ENCODE measurements around the gene TAC4.
A peak's percentile ranks its signal among the peaks of the same experiment; 100 is the strongest.

TAC4 gene

DNA sequence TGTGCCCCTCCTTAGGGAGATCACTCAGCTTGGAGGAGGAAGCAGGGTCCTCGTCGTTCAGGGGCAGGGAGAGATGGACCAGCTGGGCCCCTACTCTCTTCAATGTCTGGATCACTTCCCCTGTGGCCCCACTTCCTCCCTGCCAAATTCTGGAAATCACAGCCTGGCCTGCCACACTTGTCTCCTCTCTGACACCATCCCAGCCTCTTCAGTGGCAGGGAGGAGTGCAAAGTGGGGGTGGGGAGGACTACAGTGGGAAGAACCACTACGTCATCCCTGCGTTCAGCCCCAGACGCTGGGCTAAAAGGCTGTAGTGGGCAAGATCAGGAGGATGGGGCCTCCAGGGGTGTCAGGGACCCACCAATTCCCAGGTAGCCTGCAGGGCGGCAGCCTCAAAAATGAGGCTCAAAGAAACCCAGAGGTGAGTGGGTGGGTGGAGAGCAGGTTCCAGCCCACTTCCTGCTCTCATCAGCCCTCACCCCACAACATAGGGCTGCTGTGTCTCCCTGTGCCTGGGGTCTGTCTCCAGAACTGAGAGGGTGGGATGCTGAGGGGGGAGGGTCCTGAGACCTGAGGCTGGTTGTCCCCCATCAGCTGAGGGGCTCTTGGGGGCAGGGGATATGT is 25.0 kb upstream of the TAC4 start:
- DNase-seq: peak in 1 of 2 experiments; percentile 11

DNA sequence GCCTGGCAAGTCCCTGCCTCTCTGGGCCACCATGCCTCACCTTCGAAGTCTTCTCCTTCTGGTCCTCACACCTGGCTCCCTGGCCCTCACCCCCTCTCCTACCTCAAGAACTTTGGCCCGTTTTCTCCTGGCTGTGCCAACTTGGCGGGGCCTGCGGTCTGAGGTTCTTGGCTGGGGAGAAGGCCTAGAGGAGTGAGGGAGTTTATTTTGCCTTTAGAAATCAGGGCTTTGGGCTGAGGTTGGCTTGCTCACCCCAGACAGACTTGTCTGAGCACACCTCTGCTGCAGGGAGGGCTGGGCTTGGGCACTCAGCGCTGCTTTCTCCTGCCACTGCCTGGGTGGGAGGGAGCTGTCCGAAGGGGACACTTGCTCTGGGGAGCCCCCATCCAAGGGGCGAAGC is 23.3 kb upstream of the TAC4 start:
- DNase-seq: no peak

DNA sequence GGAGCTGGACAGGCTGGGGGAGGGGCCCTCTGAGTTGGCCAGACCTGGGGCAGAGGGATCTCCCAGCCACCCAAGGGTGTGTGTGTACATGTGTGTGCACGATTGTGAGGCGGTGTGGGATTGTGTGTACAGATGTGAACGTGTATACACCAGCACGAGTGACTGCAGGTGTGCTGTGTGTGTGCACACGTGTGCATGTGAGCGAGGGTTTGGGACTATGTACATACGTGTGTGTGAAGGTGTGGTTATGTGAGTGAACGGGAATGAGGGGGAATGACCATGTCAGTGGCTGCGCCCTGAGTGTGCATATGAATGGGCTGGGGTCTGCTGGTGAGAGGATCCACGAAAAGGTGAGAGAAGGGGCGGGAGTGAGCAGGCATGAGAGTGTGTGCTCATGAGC is 22.4 kb upstream of the TAC4 start:
- DNase-seq: no peak

DNA sequence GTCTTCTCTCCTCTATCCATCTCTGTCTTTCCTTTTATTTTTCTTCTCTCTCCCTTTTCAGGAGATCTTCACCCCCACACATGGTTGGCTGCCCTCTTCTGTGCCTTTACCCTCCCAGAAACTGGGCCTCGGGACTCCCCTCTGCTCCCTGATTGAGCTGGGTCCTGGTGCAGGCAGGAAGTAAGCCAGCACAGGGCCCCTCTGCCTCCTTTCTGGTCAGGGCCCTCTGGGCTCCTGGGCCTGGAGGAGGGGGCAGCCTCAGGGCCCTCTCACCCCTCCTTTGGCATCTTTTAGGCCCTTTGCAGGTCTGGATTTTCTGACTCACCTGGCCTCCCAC is 21.1 kb upstream of the TAC4 start:
- no peak for DNase-seq

DNA sequence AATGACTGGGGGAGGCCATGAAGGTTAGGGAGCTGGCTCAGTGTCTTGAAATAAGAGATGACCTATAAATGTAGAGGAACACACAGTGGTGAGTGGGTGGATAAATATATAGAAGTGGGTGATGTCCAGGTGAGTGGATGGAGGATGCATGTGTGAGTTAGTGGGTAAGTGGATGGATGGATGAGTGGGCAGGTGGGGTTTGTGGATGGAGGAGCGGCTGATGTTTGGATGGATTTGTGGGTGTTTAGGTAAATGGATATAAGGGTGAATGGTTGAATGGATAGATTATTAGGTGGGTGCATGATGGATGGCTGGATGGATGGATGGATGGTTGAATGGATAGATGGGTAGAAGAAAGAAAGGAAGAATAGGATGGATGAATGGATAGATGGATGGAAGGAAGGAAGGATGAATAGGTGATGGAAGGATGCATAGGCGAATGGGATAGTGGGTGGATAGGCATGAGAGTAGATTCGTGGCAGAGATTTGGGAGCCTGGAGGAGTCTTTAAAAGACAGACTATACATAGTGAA is 19.1 kb upstream of the TAC4 start:
- no peak for DNase-seq

DNA sequence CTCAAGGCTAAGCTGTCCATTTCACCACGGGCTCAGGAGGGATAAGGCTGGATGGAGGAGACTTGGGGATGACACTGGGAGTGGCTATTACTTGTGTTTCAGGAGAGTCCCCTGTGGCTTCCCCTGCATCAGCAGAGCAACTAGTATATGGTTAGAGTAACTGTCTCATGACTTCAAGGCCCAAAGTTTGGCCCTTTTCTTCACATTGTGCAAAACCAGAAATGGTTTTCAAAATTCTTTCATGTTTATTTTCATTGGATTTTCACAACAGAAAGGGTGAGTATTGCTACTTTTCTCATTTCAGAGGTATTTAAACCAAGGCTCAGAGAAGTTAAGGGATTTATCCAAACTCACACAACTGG is 18.1 kb upstream of the TAC4 start:
- no peak for DNase-seq

DNA sequence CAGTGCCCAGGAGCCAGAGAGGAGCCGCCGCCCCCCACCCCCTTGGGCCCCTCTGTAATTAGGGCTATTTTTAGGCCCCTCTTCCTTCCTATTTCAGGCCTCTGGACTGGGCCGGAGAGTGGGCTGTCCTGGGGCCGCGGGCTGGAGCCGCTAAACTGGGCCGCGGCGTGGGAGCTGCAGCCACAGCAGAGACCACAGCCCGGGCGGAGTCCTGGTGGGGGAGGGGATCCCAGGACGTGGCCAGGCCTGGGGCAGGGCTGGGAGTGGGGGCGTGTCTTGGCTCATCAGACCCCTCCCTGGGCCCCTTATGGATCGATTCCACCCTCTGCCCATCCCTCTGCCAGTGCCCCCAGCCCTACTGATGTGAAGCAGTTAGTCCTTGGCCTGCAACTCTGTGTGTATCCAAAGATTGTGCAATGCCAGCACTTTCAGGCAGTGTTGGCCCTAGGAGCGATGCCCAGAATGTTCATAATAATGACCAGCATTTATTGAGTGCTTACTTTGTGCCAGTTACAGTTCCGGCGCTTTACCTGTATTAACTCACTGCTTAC is 15.0 kb upstream of the TAC4 start:
- DNase-seq: no peak

DNA sequence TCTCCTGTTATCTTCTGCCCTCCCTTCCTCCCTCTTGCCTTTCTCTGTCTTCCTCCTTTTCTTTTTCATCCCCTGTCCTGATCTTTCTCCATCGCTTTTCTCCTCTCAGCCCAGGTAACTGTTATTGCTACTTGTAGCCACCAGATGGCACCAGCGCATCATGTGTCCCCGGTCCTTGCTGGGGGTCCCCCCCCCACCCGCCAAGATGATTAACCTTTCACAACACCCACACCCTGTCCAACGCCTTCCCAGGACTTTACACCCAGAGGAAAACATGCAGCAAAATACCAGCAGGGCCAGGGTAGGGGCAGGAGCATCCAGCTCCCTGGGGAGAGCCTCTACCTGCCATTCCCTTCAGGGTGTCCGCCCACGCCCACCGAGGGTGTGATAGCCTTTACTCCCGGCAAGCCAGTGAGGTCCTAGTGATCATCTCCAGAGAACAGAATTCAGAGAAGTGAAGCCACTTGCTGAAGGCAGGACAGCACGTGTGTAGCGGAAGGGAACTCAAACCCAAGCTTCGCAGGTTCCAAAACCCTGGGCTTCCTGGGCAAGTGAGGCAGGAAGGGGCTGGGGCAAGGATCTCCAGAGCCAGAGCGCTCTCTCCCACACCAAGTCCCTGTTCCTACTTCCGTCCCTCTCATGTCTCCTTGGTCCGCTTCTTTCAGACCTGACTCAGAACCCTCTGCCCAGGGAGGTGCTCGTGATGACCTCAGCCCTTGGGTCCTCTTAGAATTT is 13.4 kb upstream of the TAC4 start:
- peak; percentile 54 to 56 for DNase-seq

DNA sequence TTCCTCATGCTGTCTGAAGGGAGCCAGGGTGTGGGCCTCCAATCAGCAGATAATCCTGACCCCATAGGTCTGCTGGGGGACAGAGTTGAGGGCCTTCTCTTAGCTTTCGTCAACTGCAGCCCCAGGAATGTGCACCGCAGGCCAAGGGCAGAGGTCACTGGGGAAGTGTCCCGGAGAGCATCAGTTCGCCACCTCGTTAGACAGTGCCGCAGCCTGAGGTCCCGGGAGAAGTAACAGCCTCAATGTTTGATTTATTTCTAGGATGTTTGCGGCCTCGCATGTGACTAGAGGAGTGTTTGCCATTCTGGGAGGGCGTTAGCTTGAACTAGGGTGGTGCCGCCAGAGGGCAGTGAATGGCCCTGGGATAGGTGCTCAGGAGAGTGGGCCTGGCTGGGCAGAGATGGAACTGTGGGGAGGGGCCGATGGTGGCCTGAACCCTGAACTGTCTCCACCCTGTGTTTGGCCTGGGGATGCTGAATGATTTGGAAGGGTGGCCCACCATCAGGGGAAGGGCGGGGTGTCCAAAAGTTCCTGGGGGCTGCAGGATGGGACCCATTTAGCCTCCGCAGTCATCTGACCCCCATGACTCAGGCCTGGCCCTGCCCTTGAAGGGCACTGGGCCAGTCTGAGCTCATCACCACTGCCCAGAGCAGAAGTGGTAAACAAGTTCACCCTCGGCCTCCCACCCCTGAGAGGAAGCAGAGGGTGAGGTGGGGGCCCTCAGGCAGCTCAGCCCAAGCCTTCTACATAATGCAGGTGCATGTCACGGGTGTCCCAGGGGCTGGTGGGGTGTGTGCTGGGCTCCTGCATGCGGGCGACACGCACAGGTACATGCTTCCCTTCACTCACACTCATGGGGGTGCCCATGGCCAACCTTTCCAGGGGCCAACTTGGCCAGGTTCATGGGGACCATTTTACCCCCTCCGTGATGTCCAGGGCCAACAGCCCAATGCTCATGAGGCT is 12.4 kb upstream of the TAC4 start:
- no peak for DNase-seq

DNA sequence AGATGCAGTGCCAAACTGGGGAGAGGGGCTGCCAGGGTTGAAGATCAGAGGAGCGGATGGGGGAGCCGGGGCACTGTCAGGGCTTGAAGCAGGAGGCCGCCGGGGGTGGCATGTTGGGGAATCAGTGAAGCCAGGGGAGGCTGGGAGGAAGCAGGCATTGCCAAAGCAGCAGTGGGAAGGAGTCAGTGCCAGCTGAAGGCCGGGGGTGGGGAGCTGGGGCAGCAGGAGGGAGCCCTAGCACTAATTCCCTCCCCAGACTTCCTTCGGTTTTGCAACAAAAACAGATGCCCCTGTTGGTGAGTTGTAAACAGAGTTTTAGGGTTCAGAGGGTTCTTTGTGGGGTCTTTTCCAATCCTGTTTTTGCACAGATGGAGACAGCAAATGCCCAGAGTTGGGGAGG is 10.9 kb upstream of the TAC4 start:
- DNase-seq: no peak

DNA sequence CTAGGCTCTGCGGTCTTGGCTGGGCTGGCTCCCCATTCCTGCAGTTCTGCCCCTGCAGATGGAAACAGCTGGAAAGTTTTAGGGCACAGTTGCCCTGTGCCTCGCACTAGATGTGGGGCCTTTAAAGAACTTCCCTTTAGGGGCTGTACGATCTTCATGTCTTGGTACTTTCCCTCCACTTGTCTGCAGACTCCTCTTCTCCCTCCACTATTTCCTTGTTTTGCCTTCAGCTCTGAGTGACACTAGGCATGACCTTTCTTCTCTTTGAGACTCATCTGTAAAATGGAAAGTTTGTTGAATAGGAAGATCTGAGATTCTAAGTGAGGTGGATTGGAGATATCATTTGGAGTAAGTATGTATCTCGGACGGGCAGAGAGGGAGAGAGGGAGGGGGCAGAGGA is 6.3 kb upstream of the TAC4 start:
- no peak for DNase-seq

DNA sequence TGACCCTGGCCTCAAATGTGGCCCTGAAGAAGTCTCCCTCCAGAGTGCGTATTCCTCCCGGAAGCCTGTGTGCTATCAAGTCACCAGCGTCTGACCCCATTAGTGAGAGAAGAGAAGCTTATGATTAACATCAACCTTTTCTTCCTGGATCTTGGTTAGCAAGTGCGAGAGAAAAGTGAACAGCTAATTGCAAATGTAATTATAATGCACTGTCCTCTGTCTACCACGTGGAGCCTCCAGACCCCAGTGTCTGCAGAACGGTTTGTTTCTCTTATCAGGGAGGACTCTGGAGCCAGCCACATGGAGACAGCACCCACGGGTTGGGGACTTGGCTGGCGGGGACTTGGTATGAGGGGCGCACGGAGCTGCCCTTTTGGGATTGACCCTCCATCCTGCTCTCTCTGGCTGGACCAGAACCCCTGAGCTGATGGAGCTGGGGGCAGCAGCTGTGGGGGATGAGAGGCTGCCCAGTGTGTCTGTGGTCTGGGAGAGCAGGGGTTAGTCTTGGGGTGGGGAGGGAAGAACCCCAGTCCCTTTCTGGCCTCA is 5.7 kb upstream of the TAC4 start:
- DNase-seq: no peak

DNA sequence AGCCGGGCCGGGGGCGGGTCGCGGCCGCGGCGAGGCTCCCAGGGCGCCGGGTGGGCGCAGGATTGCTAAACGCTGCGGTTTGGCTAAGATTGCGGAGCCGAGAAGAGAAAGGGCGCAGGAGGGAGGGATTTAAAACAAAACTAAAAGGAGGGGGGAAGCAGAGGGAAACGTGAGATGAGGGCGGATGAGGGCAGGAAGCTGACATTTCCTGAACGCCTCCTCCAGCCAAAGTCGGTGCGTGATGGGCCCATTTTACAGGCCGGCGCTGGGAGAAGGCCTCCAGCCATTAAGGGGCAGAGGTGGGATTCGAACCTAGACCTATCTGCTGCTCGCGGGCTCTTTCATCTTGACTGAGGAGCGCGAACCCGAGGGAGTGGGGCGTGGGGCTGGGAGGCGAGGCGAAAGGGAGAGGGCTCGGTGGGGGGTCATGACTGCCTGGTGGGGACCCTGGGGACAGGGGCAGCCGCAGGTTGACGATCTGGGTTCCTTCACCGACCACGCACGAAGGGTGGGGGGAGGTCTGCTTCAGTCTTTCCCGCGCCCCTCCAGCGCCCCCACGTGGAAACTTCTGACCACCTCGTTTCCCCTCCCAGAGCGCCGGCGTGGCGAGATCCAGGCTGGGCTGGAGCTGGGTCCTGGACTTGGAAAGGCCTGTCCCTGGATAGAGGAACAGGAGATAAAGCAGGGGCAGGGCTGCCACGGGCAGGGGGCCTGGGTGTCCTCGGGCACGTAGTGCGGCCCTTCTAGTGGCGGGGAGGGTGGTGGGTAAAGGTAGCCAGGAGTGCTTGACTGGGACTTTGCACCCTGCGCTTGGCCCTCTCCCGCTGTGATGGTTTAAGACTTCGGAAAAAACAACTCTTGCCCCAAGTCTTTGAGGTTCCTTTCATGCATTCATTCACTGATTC is 3.8 kb upstream of the TAC4 start:
- DNase-seq: peak; percentile 56 to 73

DNA sequence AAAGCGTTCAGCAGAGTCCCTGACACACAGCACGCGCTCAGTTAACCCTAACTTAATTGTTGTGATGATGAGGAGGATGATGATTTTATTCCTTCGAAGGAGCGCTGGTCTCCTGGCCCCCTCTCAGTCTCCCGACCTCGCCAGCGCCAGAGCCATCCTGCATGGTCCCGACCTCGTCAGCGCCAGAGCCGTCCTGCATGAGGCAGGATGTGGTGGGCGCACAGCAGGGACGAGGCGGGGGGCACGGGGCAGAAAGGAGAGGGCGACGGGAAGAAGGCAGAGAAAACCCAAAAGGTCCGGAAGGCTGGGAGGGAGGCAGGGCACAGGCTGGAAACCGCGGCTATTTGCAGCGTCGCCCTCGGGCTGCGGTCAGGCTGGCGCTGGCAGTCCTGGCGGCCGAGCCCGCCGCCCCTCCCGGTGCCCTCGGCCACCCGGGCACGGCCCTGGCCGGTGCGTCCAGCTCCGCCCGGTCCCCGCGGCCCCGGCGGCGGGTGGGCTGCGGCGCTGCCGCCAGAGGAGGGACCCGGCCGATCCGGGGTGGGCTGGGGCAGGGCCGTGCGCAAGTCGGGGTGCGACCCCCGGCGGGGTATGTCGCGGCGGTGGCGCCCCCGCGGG is 3.0 kb upstream of the TAC4 start:
- no peak for DNase-seq

DNA sequence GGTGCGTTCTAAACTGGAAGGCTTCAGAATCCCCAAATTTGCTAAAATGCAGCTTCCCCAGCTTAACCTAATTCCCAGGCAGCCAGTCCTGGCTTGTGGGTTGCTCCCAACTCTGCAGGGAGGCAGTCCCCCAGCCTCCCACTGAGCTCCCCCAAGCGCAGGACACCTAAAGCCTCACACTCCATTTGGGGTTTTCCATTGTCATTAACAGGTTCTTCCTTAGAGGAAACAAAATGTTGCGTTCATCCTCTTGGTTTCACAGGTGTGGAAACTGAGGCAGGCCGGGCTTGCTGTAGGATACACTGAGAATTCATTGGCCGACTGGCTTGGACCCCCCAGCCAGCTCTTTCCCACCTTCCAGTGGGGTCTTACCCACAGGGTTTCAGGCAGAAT is 2.3 kb upstream of the TAC4 start:
- DNase-seq: no peak

DNA sequence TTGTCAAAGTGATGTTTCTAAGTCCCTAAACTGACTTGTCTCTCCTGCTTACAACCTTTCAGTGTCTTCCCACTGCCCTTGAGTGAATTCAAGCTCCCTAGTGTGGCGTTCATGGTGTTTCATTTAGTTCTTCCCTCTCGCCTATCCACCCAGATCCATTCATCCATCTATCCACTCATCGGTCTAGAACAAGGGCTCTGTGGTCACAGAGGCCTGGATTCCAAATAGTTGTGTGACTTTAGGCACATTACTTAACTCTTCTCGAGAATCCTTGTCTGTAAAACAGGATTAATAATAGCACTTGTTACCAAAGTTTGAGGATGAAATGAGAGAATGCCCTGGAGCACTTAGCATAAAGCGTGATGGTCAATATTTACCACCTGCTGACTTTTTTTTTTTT is 870 bp upstream of the TAC4 start:
- no peak for DNase-seq

DNA sequence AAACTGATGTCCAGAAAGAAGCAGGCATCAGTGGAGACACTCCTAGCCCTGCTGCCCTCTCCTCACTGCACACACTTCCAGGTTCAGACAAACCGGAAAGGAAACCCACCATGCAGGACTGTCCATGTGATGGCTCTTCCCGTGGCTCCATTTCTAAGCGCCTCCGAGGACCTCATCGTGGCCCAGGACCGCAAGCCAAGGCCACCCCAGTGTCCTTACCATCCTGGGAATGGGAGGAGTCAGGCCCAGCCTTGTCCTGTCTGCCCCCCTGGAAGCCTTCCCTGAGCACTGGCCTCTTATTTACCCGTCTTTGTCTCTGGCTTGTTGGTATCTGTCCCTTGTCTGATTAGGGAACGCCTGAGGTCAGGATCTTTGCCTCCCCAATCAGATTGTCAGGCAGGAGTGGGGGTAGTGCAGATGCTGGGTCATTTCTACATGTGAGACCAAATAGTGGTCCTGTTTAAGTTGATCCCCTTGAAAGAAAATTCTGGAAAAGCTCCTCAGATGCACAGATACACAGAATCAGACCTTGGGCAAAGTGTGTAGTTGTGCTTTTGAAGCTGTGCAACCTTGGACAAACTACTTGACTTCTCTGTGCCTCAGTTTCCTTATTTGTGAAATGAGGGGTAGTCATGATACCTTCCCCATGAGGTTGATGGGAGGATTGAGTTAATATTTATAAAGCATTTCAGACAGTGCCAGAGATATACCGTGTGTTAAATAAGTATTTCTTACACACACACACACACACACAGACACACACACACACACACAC is 744 bp downstream of the TAC4 start:
- DNase-seq: no peak

DNA sequence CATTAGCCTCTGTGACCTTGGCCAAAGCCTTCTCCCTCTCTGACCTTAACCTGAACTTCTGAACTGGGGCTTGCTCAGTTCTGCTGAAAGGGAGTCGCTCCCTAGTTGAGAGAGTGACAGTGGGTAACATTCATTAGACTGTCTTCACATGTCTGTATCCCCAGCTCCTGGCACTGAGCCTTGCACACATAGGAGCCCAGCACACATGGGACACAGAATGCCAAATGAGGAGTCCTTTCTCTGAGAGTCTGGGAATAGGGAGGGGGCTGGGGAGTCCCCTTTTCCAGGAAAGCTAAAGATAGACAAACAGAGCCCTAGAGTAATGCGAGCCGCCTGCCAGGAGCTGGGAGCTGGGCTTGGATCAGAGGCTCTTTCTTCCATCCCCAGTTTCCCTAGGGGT is 2.5 kb downstream of the TAC4 start:
- no peak for DNase-seq

DNA sequence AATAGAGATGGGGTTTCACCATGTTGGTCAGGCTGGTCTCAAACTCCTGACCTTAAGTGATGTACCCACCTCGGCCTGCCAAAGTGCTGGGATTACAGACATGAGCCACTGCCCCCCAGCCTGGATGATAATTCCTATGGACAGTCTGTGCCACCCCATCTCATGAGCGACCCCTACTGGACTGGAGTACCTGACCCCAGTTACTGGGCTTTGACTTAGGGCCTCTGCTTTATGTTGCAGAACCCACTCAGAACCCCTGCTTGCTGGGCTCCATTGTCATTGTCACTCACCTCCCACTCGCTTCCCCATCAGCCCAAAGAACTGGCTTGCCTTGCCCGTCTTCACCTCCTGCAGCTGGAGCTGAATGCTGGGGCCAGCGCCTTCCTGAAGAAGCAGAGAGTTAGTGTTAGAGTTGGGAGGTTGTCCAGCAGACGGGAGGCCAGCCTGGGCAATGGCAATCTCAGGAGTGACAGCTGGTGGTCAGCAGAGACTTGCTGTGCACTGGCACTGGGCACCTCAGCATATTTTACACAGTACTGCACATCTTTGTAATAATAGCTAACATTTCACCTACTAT is 4.0 kb downstream of the TAC4 start:
- no peak for DNase-seq

DNA sequence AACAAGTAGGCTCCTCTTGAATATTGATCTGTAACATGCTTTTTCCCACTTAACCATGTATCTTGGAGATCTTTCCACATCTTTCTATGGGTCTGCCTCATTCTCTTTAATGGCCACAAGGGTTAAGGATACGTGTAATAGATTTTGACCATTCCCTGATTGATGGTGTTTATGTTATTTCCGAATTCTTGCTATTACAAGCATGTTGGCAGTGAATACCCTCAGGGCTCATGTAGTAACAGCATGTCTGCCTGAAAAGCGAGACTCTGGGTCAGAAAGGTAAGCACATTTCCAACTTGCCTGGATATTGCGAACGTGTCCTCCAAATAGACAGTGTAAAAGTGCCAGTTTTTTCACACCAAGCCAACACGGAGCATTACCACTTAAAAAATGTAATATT is 5.0 kb downstream of the TAC4 start:
- no peak for DNase-seq

All from stimulated activated CD4-positive, alpha-beta T cell treated with anti-CD3 and anti-CD28 coated beads, Interleukin-4, amount 100 ng/mL, for 4 hours (primary cell).